ENCODE data around the gene CNTN5. TPM values are rescaled to one million over a fixed set of nuclear protein-coding genes. Genes with fewer than 3 reads are reported as not detected.

CNTN5 gene
- total RNA-seq, 1 donor from 2014 or later = 3.2 TPM

DNA sequence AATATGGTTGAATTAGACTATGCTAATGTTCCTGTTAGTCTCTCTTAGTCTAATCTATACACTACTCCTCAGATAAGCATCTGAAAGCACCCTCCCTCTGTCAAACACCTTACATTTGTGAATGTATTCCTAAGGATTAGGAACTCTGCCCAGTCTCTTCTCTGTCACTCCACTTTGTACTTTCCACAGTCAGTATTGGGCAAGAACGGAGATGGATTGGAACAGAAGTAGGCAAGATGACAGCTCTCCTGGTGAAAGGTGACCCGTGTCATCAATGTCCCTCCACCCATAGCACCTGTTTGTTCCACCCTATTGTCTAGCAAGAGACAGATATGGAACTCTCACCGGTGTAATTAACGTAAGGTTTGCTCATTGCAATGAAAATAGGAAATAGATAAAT lies 613.8 kb downstream of the CNTN5 start:
- Mint-ChIP-seq H3K4me3 (no peak overlapping the region), H3K9me3 (no peaks in the 10 kb centered on the region), H3K36me3 (no peaks in the 10 kb centered on the region), H3K4me1 (ENCODE audit: unreplicated experiment) (no peaks in the 10 kb centered on the region), H3K27me3 (no peaks in the 10 kb centered on the region), H3K27ac (no peak overlapping the region)
- TF ChIP-seq, protein P1, sequence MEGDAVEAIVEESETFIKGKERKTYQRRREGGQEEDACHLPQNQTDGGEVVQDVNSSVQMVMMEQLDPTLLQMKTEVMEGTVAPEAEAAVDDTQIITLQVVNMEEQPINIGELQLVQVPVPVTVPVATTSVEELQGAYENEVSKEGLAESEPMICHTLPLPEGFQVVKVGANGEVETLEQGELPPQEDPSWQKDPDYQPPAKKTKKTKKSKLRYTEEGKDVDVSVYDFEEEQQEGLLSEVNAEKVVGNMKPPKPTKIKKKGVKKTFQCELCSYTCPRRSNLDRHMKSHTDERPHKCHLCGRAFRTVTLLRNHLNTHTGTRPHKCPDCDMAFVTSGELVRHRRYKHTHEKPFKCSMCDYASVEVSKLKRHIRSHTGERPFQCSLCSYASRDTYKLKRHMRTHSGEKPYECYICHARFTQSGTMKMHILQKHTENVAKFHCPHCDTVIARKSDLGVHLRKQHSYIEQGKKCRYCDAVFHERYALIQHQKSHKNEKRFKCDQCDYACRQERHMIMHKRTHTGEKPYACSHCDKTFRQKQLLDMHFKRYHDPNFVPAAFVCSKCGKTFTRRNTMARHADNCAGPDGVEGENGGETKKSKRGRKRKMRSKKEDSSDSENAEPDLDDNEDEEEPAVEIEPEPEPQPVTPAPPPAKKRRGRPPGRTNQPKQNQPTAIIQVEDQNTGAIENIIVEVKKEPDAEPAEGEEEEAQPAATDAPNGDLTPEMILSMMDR (conservative IDR thresholded peaks at IDR 0.05) = no peak
- DNase-seq (ENCODE audit: extremely low spot score, unreplicated experiment) = no peak

GRCh38 chr11:99638073-99638553 lies 617.4 kb downstream of the CNTN5 start:
- no peaks in the 10 kb centered on the region for H3K36me3 Mint-ChIP-seq
- H3K4me1 Mint-ChIP-seq (ENCODE audit: unreplicated experiment) = no peaks in the 10 kb centered on the region
- no peak overlapping the region for H3K4me3 Mint-ChIP-seq
- no peaks in the 10 kb centered on the region for H3K27me3 Mint-ChIP-seq
- DNase-seq (ENCODE audit: extremely low spot score, unreplicated experiment) = no peak
- TF ChIP-seq, protein P1 (conservative IDR thresholded peaks at IDR 0.05) = no peak
- H3K27ac Mint-ChIP-seq = no peak overlapping the region
- H3K9me3 Mint-ChIP-seq = no peaks in the 10 kb centered on the region

DNA sequence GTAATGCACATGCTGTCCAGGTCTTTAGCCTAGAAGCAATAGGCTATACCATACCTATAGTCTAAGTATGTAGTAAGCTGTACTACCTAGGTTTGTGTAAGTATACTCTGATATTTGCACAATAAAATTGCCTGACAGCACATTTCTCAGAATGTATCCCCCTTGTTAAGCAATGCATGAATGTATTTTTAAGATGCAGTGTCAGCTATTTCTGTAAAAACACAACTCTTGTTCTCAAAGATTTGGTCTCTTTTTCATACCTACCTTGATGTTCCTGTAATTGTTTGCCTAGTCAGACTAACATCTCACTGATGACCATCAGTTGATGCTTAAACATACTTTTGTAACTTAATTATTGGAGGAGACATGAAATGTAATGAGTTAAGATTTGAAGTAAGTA lies 619.9 kb downstream of the CNTN5 start:
- H3K27ac Mint-ChIP-seq = no peak overlapping the region
- H3K27me3 Mint-ChIP-seq = no peaks in the 10 kb centered on the region
- TF ChIP-seq, protein P1 (conservative IDR thresholded peaks at IDR 0.05) = no peak
- H3K36me3 Mint-ChIP-seq = no peaks in the 10 kb centered on the region
- no peak for DNase-seq (ENCODE audit: extremely low spot score, unreplicated experiment)
- H3K9me3 Mint-ChIP-seq = no peaks in the 10 kb centered on the region
- H3K4me3 Mint-ChIP-seq = no peak overlapping the region
- H3K4me1 Mint-ChIP-seq (ENCODE audit: unreplicated experiment) = no peaks in the 10 kb centered on the region

DNA sequence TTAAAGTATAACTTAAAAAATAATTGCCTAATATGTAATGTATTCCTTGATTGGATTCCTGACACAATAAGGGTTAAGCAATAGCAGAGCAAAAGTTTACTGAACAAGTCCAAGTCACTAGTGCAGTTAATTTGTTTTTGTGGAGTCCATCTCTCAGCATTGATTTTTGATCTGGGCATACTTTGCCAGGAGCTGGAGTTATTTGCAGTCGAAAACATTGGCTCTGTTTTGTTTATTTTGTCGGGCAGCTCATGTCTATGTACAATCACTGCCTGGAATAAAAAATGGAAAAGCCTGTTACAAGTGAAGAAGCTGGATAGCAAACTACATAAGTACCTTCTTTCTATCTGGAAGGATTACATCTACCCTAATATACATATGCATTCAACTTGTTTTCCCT lies 625.2 kb downstream of the CNTN5 start:
- Mint-ChIP-seq H3K4me3 (no peak overlapping the region), H3K36me3 (no peaks in the 10 kb centered on the region), H3K9me3 (no peaks in the 10 kb centered on the region), H3K27ac (no peak overlapping the region), H3K27me3 (no peaks in the 10 kb centered on the region), H3K4me1 (ENCODE audit: unreplicated experiment) (no peaks in the 10 kb centered on the region)
- TF ChIP-seq, protein P1 (conservative IDR thresholded peaks at IDR 0.05) = no peak
- no peak for DNase-seq (ENCODE audit: extremely low spot score, unreplicated experiment)

DNA sequence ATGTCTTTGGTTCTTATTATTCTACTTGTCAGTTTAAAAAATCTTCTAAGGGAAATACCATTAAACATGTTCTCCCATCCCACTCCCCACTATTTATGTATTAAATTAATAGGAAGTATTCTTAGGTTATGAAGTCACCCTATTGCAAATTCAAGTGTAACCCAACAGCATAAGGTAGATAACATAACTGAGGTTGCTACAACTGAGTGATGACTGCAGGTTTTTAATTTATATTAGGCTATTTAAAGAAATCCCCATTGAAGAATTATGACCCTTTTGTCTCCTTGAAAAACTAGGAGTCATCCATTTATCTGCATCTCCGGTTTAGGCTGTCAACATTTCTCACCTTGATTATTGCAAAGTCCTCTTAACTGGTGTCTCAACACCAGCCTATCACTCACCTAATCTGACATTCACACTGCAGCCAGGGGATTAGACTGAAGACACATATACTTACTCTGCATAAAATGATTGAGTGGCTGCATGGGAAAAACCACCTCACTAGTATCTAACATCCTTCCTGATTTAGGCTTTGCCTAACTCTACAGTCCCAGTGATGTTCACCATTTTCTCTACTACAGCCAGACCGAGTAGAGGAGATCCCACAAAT lies 649.4 kb downstream of the CNTN5 start:
- H3K4me3 Mint-ChIP-seq = no peak overlapping the region
- no peaks in the 10 kb centered on the region for H3K36me3 Mint-ChIP-seq
- H3K4me1 Mint-ChIP-seq (ENCODE audit: unreplicated experiment) = no peaks in the 10 kb centered on the region
- no peaks in the 10 kb centered on the region for H3K9me3 Mint-ChIP-seq
- H3K27me3 Mint-ChIP-seq = peaks cover 3% of the 10 kb centered on the region
- TF ChIP-seq, protein P1 (conservative IDR thresholded peaks at IDR 0.05) = no peak
- no peak overlapping the region for H3K27ac Mint-ChIP-seq
- no peak for DNase-seq (ENCODE audit: extremely low spot score, unreplicated experiment)
